ENCODE results near the gene LRRC51.

GRCh38 chr11:72075756-72076155 is 4.9 kb upstream of the LRRC51 start:
- TF ChIP-seq, protein P1, sequence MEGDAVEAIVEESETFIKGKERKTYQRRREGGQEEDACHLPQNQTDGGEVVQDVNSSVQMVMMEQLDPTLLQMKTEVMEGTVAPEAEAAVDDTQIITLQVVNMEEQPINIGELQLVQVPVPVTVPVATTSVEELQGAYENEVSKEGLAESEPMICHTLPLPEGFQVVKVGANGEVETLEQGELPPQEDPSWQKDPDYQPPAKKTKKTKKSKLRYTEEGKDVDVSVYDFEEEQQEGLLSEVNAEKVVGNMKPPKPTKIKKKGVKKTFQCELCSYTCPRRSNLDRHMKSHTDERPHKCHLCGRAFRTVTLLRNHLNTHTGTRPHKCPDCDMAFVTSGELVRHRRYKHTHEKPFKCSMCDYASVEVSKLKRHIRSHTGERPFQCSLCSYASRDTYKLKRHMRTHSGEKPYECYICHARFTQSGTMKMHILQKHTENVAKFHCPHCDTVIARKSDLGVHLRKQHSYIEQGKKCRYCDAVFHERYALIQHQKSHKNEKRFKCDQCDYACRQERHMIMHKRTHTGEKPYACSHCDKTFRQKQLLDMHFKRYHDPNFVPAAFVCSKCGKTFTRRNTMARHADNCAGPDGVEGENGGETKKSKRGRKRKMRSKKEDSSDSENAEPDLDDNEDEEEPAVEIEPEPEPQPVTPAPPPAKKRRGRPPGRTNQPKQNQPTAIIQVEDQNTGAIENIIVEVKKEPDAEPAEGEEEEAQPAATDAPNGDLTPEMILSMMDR (conservative IDR thresholded peaks at IDR 0.05 in 1 of 2, IDR thresholded peaks at IDR 0.05 in 1 of 2; ENCODE audit: extremely low read depth in 1 of 2, insufficient read depth in 1 of 2, low read depth in 1 of 2, low read length in 2 of 2), result no peak
- TF ChIP-seq EZH2 (IDR thresholded peaks at IDR 0.05; ENCODE audit: borderline replicate concordance, low read length), result no peak
